ENCODE data around the gene PDZD2.

PDZD2 gene

DNA sequence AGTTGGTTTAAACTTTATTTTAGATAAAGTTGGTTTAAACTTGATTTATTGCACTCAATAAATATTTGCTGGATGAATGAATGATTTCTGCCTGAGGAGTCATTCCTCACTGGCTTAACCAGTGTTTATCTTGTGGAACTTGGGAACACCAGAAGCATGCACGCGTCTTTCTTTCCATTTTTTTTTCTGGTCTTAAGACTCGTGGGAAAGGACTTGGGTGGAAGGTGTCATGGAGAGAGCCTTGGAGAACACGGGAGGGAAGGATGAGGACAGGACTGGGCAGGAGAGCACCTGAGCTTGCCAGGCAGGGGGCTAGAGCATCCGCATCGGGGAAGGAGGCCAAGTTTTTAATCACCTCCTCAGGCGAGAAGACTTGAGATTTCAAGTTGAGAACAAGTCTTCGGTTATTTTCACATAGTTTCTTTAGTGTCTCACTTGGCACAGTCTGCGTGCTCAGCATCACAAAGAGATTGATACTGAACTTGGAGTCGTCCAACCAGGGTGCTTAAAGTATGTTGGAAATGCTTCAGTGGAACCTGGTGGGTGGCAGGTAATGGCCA lies 144.2 kb downstream of the PDZD2 start:
- WGBS (ENCODE audit: insufficient coverage), result 99% methylated on average over 10 of the region's 10 CpGs
- Histone ChIP-seq H3K4me1 (ENCODE audit: control extremely low read depth in 1 of 4, control insufficient read depth in 4 of 4, insufficient read depth in 4 of 4, low read length in 3 of 4) (peaks cover 0 to 7% (median 1%) of the 10 kb centered on the region in 4 experiments), H3K27me3 (replicated peaks in 2 of 5; ENCODE audit: control insufficient read depth in 4 of 5, insufficient read depth in 5 of 5, low read length in 4 of 5) (no peaks in the 10 kb centered on the region), H3K9me3 (ENCODE audit: control extremely low read depth in 1 of 5, control insufficient read depth in 4 of 5, insufficient read depth in 2 of 5, low read depth in 1 of 5, low read length in 4 of 5) (no peaks in the 10 kb centered on the region), H3K36me3 (ENCODE audit: control insufficient read depth in 4 of 4, insufficient read depth in 4 of 4, low read length in 3 of 4) (peaks cover 0 to 1% (median 0%) of the 10 kb centered on the region in 4 experiments), H3K4me3 (ENCODE audit: control insufficient read depth in 1 of 7, extremely low read depth in 1 of 7, insufficient read depth in 4 of 7, low read depth in 2 of 7, low read length in 6 of 7) (no peak overlapping the region), H3K27ac (ENCODE audit: insufficient read depth in 1 of 2, low read depth in 1 of 2, low read length in 2 of 2, poor library complexity in 1 of 2, severe bottlenecking in 2 of 2) (no peak overlapping the region)
- DNase-seq, result no peak
- POLR2A ChIA-PET, result no interaction called here
- CTCF ChIA-PET, result no interaction called here

- Histone ChIP-seq H3K36me3 (ENCODE audit: control insufficient read depth in 4 of 4, insufficient read depth in 4 of 4, low read length in 3 of 4) (peaks cover 0 to 1% (median 0%) of the 10 kb centered on the region in 4 experiments), H3K27ac (ENCODE audit: insufficient read depth in 1 of 2, low read depth in 1 of 2, low read length in 2 of 2, poor library complexity in 1 of 2, severe bottlenecking in 2 of 2) (no peak overlapping the region), H3K4me3 (ENCODE audit: control insufficient read depth in 1 of 7, extremely low read depth in 1 of 7, insufficient read depth in 4 of 7, low read depth in 2 of 7, low read length in 6 of 7) (no peak overlapping the region), H3K4me1 (ENCODE audit: control extremely low read depth in 1 of 4, control insufficient read depth in 4 of 4, insufficient read depth in 4 of 4, low read length in 3 of 4) (peaks cover 0 to 7% (median 1%) of the 10 kb centered on the region in 4 experiments), H3K27me3 (replicated peaks in 2 of 5; ENCODE audit: control insufficient read depth in 4 of 5, insufficient read depth in 5 of 5, low read length in 4 of 5) (no peaks in the 10 kb centered on the region), H3K9me3 (ENCODE audit: control extremely low read depth in 1 of 5, control insufficient read depth in 4 of 5, insufficient read depth in 2 of 5, low read depth in 1 of 5, low read length in 4 of 5) (peaks cover 0 to 2% (median 0%) of the 10 kb centered on the region in 5 experiments)
- no peak for DNase-seq
- POLR2A ChIA-PET, result no interaction called here
- 97% methylated on average over 7 of the region's 8 CpGs for WGBS (ENCODE audit: insufficient coverage)
- CTCF ChIA-PET, result no interaction called here
Observed at GRCh38 chr5:31783731-31784130, 144.8 kb downstream of the PDZD2 start.

- no peak overlapping the region for H3K4me3 ChIP-seq (ENCODE audit: control insufficient read depth in 1 of 7, extremely low read depth in 1 of 7, insufficient read depth in 4 of 7, low read depth in 2 of 7, low read length in 6 of 7)
- ChIA-PET POLR2A (interaction anchor here (0.6 kb wide), 1 partner anchor 19 kb away, joined by 3 read pairs; no protein-coding TSS in a partner anchor), CTCF (interaction anchor here (1.0 to 1.3 kb wide), 3 partner anchors 12 to 39 kb away, joined by 3 read pairs; no protein-coding TSS in a partner anchor)
- DNase-seq, result no peak
- no peak overlapping the region for H3K27ac ChIP-seq (ENCODE audit: insufficient read depth in 1 of 2, low read depth in 1 of 2, low read length in 2 of 2, poor library complexity in 1 of 2, severe bottlenecking in 2 of 2)
- no peaks in the 10 kb centered on the region for H3K27me3 ChIP-seq (replicated peaks in 2 of 5; ENCODE audit: control insufficient read depth in 4 of 5, insufficient read depth in 5 of 5, low read length in 4 of 5)
- peaks cover 0 to 1% (median 0%) of the 10 kb centered on the region in 4 experiments for H3K36me3 ChIP-seq (ENCODE audit: control insufficient read depth in 4 of 4, insufficient read depth in 4 of 4, low read length in 3 of 4)
- H3K4me1 ChIP-seq (ENCODE audit: control extremely low read depth in 1 of 4, control insufficient read depth in 4 of 4, insufficient read depth in 4 of 4, low read length in 3 of 4), result no peaks in the 10 kb centered on the region
- H3K9me3 ChIP-seq (ENCODE audit: control extremely low read depth in 1 of 5, control insufficient read depth in 4 of 5, insufficient read depth in 2 of 5, low read depth in 1 of 5, low read length in 4 of 5), result peaks cover 0 to 7% (median 0%) of the 10 kb centered on the region in 5 experiments
- 100% methylated on average over 1 of the region's 3 CpGs for WGBS (ENCODE audit: insufficient coverage)
Observed at GRCh38 chr5:31786090-31786631, 147.2 kb downstream of the PDZD2 start.

DNA sequence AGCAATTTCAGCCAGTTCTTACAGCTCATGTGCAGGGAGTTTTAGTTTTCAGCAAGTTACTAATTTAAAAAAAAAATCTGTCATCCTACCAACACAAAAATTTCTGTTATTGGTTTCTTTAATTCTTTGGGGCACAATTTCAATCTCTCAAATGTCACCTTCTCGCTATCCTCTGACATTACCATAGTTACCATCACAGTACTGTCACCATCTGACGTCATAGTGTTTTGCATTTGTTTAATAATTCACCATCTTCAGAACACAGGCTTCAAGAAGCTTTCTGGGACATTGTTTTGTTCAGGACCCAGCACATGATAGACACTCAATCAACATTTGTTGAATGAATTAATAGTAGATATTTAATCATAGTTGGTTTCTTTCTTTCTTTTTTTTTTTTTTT lies 155.1 kb downstream of the PDZD2 start:
- ChIA-PET POLR2A (no interaction called here), CTCF (interaction anchor here (1.3 kb wide), 1 partner anchor 15 kb away, joined by 4 read pairs; no protein-coding TSS in a partner anchor)
- H3K9me3 ChIP-seq (ENCODE audit: control extremely low read depth in 1 of 5, control insufficient read depth in 4 of 5, insufficient read depth in 2 of 5, low read depth in 1 of 5, low read length in 4 of 5), result peaks cover 0 to 3% (median 0%) of the 10 kb centered on the region in 5 experiments
- no peaks in the 10 kb centered on the region for H3K27me3 ChIP-seq (replicated peaks in 2 of 5; ENCODE audit: control insufficient read depth in 4 of 5, insufficient read depth in 5 of 5, low read length in 4 of 5)
- WGBS (ENCODE audit: insufficient coverage), result 83% methylated on average over 1 of the region's 2 CpGs
- H3K27ac ChIP-seq (ENCODE audit: insufficient read depth in 1 of 2, low read depth in 1 of 2, low read length in 2 of 2, poor library complexity in 1 of 2, severe bottlenecking in 2 of 2), result no peak overlapping the region
- H3K4me3 ChIP-seq (ENCODE audit: control insufficient read depth in 1 of 7, extremely low read depth in 1 of 7, insufficient read depth in 4 of 7, low read depth in 2 of 7, low read length in 6 of 7), result no peak overlapping the region
- DNase-seq, result no peak
- no peaks in the 10 kb centered on the region for H3K36me3 ChIP-seq (ENCODE audit: control insufficient read depth in 4 of 4, insufficient read depth in 4 of 4, low read length in 3 of 4)
- H3K4me1 ChIP-seq (ENCODE audit: control extremely low read depth in 1 of 4, control insufficient read depth in 4 of 4, insufficient read depth in 4 of 4, low read length in 3 of 4), result no peaks in the 10 kb centered on the region

DNA sequence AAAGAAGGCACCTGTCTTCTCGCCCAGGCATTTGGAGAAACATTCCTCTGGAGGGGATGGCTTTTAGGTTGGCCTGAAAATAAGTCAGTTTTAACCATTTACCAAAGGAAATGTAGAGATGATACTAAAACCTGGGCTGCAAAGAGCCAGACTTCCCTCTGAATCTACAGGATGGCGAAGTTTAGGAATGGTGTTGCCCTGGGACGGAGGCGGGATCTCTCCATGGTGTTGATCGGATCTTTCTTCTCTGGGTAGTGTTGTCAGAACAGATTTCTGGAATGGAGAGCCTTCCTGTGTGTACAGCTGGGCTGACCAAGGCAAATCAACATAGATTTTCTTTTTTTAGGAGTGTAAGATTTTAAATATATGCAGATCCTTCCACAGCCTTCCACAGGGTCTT lies 159.2 kb downstream of the PDZD2 start:
- ChIA-PET CTCF (no interaction called here), POLR2A (interaction anchor here (0.8 kb wide), 1 partner anchor 100 kb away, joined by 3 read pairs; no protein-coding TSS in a partner anchor)
- no peak for DNase-seq
- Histone ChIP-seq H3K9me3 (ENCODE audit: control extremely low read depth in 1 of 5, control insufficient read depth in 4 of 5, insufficient read depth in 2 of 5, low read depth in 1 of 5, low read length in 4 of 5) (no peaks in the 10 kb centered on the region), H3K4me1 (ENCODE audit: control extremely low read depth in 1 of 4, control insufficient read depth in 4 of 4, insufficient read depth in 4 of 4, low read length in 3 of 4) (no peaks in the 10 kb centered on the region), H3K36me3 (ENCODE audit: control insufficient read depth in 4 of 4, insufficient read depth in 4 of 4, low read length in 3 of 4) (peaks cover 0 to 4% (median 1%) of the 10 kb centered on the region in 4 experiments), H3K27ac (ENCODE audit: insufficient read depth in 1 of 2, low read depth in 1 of 2, low read length in 2 of 2, poor library complexity in 1 of 2, severe bottlenecking in 2 of 2) (no peak overlapping the region), H3K27me3 (replicated peaks in 2 of 5; ENCODE audit: control insufficient read depth in 4 of 5, insufficient read depth in 5 of 5, low read length in 4 of 5) (peaks cover 0 to 3% (median 0%) of the 10 kb centered on the region in 5 experiments), H3K4me3 (ENCODE audit: control insufficient read depth in 1 of 7, extremely low read depth in 1 of 7, insufficient read depth in 4 of 7, low read depth in 2 of 7, low read length in 6 of 7) (no peak overlapping the region)
- 88% methylated on average over 1 of the region's 5 CpGs for WGBS (ENCODE audit: insufficient coverage)

- ChIA-PET POLR2A (no interaction called here), CTCF (interaction anchor here (1.1 to 1.4 kb wide), 2 partner anchors 135 to 205 kb away, joined by 3 read pairs; no protein-coding TSS in a partner anchor)
- H3K27me3 ChIP-seq (replicated peaks in 2 of 5; ENCODE audit: control insufficient read depth in 4 of 5, insufficient read depth in 5 of 5, low read length in 4 of 5), result peaks cover 0 to 3% (median 0%) of the 10 kb centered on the region in 5 experiments
- H3K27ac ChIP-seq (ENCODE audit: insufficient read depth in 1 of 2, low read depth in 1 of 2, low read length in 2 of 2, poor library complexity in 1 of 2, severe bottlenecking in 2 of 2), result no peak overlapping the region
- no peak overlapping the region for H3K4me3 ChIP-seq (ENCODE audit: control insufficient read depth in 1 of 7, extremely low read depth in 1 of 7, insufficient read depth in 4 of 7, low read depth in 2 of 7, low read length in 6 of 7)
- H3K4me1 ChIP-seq (ENCODE audit: control extremely low read depth in 1 of 4, control insufficient read depth in 4 of 4, insufficient read depth in 4 of 4, low read length in 3 of 4), result no peaks in the 10 kb centered on the region
- WGBS (ENCODE audit: insufficient coverage), result no CpG with 5 or more reads among the region's 1 CpG
- H3K36me3 ChIP-seq (ENCODE audit: control insufficient read depth in 4 of 4, insufficient read depth in 4 of 4, low read length in 3 of 4), result peaks cover 0 to 4% (median 1%) of the 10 kb centered on the region in 4 experiments
- no peak for DNase-seq
- no peaks in the 10 kb centered on the region for H3K9me3 ChIP-seq (ENCODE audit: control extremely low read depth in 1 of 5, control insufficient read depth in 4 of 5, insufficient read depth in 2 of 5, low read depth in 1 of 5, low read length in 4 of 5)
Observed at GRCh38 chr5:31800351-31800750, 161.4 kb downstream of the PDZD2 start.

DNA sequence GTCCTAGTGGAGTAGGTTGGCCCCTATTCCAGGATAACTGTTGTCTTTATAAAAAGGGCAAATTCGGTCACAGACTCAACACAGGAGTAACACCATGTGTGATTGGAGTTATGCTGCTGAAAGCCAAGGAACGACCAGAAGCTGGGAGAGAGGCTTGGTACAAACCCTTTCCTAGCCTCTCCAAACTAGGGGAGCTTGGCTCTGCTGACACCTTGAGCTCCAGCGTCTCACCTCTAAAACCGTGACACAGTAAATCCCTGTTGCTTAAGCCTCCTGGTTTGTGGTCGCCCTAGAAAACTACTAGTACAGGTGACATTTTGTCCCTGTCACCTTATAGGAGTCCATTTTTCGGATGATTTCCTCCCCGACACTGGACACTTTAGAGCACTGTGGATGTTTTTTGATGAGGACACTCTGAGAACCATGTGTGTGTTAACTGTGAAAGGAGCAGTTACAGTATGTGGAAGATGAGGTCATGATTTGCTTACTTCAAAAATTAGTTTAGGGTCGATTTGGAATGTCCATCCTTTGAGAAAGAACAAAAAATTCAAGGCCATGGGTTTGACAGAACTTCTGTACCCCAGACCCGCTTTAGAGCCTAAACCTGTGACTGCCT lies 167.0 kb downstream of the PDZD2 start:
- POLR2A ChIA-PET, result no interaction called here
- 98% methylated on average over 9 of the region's 9 CpGs for WGBS (ENCODE audit: insufficient coverage)

More for the DNA sequence above, 167.0 kb downstream of the PDZD2 start:
- H3K27me3 ChIP-seq (replicated peaks in 2 of 5; ENCODE audit: control insufficient read depth in 4 of 5, insufficient read depth in 5 of 5, low read length in 4 of 5), result peaks cover 0 to 3% (median 0%) of the 10 kb centered on the region in 5 experiments
- H3K36me3 ChIP-seq (ENCODE audit: control insufficient read depth in 4 of 4, insufficient read depth in 4 of 4, low read length in 3 of 4), result no peaks in the 10 kb centered on the region
- CTCF ChIA-PET, result interaction anchor here (1.3 kb wide), 2 partner anchors 13 to 287 kb away, joined by 4 read pairs; no protein-coding TSS in a partner anchor
- DNase-seq, result no peak
- no peak overlapping the region for H3K27ac ChIP-seq (ENCODE audit: insufficient read depth in 1 of 2, low read depth in 1 of 2, low read length in 2 of 2, poor library complexity in 1 of 2, severe bottlenecking in 2 of 2)
- peaks cover 0 to 3% (median 0%) of the 10 kb centered on the region in 4 experiments for H3K4me1 ChIP-seq (ENCODE audit: control extremely low read depth in 1 of 4, control insufficient read depth in 4 of 4, insufficient read depth in 4 of 4, low read length in 3 of 4)
- H3K4me3 ChIP-seq (ENCODE audit: control insufficient read depth in 1 of 7, extremely low read depth in 1 of 7, insufficient read depth in 4 of 7, low read depth in 2 of 7, low read length in 6 of 7), result no peak overlapping the region
- no peaks in the 10 kb centered on the region for H3K9me3 ChIP-seq (ENCODE audit: control extremely low read depth in 1 of 5, control insufficient read depth in 4 of 5, insufficient read depth in 2 of 5, low read depth in 1 of 5, low read length in 4 of 5)
